Measurements from ENCODE around the gene FOXN3.

The FOXN3 gene

DNA sequence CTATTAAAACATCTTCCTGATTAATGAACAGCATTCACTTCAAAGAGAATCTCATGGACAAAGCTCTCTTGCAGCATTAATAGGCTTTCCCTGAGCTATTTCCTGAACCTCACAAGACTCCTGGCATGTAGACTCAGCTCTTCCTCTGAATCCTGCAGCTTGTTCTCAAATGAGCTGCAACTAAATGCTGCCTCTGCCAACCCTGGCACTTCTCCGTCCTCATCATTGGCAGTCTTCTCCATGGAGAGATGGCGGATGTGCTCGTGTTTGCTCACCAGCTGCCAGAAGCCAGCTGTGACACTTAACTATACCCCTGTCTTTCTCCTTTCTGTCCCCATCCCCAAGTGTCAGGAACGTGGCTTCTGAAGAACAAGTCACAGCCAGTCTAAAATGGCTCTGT, 232.1 kb downstream of the FOXN3 start:
- Histone ChIP-seq H2AFZ (ENCODE audit: low read depth, low read length) (no peak overlapping the region), H3K9ac (ENCODE audit: low read length) (no peak overlapping the region), H3K9me3 (ENCODE audit: insufficient read depth, low read length) (no peaks in the 10 kb centered on the region), H3K27me3 (ENCODE audit: low read depth, low read length) (no peaks in the 10 kb centered on the region), H3K36me3 (replicated peaks; ENCODE audit: low read depth, low read length) (no peaks in the 10 kb centered on the region), H3K4me2 (ENCODE audit: low read length) (no peak overlapping the region), H4K20me1 (ENCODE audit: insufficient read depth, low read length) (no peaks in the 10 kb centered on the region), H3K4me1 (ENCODE audit: low read length) (no peaks in the 10 kb centered on the region), H3K79me2 (ENCODE audit: low read length) (no peaks in the 10 kb centered on the region), H3K27ac (ENCODE audit: low read length) (no peak overlapping the region), H3K4me3 (ENCODE audit: low read length) (no peak overlapping the region)
- TF ChIP-seq, protein P1, sequence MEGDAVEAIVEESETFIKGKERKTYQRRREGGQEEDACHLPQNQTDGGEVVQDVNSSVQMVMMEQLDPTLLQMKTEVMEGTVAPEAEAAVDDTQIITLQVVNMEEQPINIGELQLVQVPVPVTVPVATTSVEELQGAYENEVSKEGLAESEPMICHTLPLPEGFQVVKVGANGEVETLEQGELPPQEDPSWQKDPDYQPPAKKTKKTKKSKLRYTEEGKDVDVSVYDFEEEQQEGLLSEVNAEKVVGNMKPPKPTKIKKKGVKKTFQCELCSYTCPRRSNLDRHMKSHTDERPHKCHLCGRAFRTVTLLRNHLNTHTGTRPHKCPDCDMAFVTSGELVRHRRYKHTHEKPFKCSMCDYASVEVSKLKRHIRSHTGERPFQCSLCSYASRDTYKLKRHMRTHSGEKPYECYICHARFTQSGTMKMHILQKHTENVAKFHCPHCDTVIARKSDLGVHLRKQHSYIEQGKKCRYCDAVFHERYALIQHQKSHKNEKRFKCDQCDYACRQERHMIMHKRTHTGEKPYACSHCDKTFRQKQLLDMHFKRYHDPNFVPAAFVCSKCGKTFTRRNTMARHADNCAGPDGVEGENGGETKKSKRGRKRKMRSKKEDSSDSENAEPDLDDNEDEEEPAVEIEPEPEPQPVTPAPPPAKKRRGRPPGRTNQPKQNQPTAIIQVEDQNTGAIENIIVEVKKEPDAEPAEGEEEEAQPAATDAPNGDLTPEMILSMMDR (IDR thresholded peaks at IDR 0.05; ENCODE audit: low read depth, low read length) = no peak

DNA sequence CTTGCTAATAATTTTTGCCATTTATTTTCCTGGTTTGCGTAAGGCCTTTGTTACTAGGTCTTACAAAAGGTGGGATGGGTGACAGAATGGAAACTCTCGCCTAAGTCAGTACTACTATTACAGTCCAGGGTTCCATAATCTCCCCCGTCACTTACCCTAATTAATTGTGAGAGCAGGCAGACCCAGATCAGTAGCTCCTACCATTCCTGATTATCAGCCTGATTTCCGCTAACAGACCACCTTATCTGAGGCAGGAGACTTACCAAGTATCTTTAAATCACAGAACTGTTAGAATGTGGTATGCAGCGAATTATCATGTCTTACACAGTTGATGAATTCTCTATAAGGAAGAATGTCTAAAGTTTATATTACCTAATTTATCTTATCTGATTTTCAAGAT, 234.7 kb downstream of the FOXN3 start:
- Histone ChIP-seq H3K4me2 (ENCODE audit: low read length) (no peak overlapping the region), H3K4me1 (ENCODE audit: low read length) (peaks cover 5% of the 10 kb centered on the region), H3K79me2 (ENCODE audit: low read length) (no peaks in the 10 kb centered on the region), H3K9me3 (ENCODE audit: insufficient read depth, low read length) (no peaks in the 10 kb centered on the region), H2AFZ (ENCODE audit: low read depth, low read length) (no peak overlapping the region), H3K27ac (ENCODE audit: low read length) (no peak overlapping the region), H3K4me3 (ENCODE audit: low read length) (no peak overlapping the region), H3K27me3 (ENCODE audit: low read depth, low read length) (no peaks in the 10 kb centered on the region), H3K9ac (ENCODE audit: low read length) (no peak overlapping the region), H4K20me1 (ENCODE audit: insufficient read depth, low read length) (no peaks in the 10 kb centered on the region), H3K36me3 (replicated peaks; ENCODE audit: low read depth, low read length) (no peaks in the 10 kb centered on the region)
- TF ChIP-seq, protein P1 (IDR thresholded peaks at IDR 0.05; ENCODE audit: low read depth, low read length) = no peak
- no peak for TF ChIP-seq EZH2phosphoT487 (IDR thresholded peaks at IDR 0.05; ENCODE audit: low read depth)

DNA sequence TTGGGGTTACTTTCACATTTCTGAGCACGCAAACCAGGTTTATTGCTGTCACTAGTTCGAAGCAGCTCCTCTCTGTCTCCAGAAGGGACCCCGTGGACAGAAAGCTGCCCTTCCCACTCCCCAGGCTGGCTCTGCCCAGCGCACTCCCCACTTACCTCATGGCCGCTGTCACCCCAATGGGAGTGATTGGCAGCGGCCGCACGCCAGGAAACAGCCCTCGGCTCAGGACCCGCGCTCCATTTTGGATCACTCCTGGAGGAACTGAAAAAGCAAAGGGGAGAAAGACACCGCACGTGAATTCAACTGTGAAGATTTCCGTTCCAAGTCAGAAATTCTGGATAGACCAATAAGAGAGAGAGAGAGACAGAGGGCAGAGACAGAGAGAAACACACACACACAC, 236.5 kb downstream of the FOXN3 start:
- Histone ChIP-seq H3K4me1 (ENCODE audit: low read length) (peaks cover 9% of the 10 kb centered on the region), H3K9me3 (ENCODE audit: insufficient read depth, low read length) (no peaks in the 10 kb centered on the region), H3K4me3 (ENCODE audit: low read length) (no peak overlapping the region), H3K27ac (ENCODE audit: low read length) (no peak overlapping the region), H3K36me3 (replicated peaks; ENCODE audit: low read depth, low read length) (no peaks in the 10 kb centered on the region), H3K79me2 (ENCODE audit: low read length) (no peaks in the 10 kb centered on the region), H3K4me2 (ENCODE audit: low read length) (no peak overlapping the region), H4K20me1 (ENCODE audit: insufficient read depth, low read length) (no peaks in the 10 kb centered on the region), H3K9ac (ENCODE audit: low read length) (no peak overlapping the region), H3K27me3 (ENCODE audit: low read depth, low read length) (no peaks in the 10 kb centered on the region), H2AFZ (ENCODE audit: low read depth, low read length) (no peak overlapping the region)
- TF ChIP-seq EZH2phosphoT487 (IDR thresholded peaks at IDR 0.05; ENCODE audit: low read depth) = no peak
- TF ChIP-seq, protein P1 (IDR thresholded peaks at IDR 0.05; ENCODE audit: low read depth, low read length) = no peak

DNA sequence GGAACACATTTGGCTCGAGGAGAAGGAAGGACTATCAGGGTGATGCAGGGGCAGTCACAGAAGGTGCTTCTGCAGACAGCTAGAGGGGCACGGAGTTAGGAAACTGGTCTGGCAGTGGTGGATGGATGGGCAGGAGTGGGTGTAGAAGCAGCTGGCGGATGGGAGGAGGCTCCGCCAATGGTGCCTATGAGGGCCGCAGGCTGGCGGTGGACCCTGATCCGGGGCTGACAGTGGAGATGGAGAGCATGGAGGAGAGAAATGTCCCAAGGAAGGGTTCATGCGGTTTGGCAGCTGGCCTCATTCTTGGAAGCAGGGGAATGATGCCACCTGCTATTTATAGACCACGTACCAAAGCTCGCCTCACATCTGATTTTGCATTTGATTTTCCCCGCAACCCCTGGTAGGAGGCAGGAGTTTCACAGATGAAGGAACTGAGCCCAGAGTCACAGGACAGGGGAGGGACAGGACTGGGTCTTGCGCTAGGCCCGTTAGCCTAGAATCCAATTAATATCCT, 237.1 kb downstream of the FOXN3 start:
- peaks cover 9% of the 10 kb centered on the region for H3K4me1 ChIP-seq (ENCODE audit: low read length)
- H3K27me3 ChIP-seq (ENCODE audit: low read depth, low read length) = no peaks in the 10 kb centered on the region
- no peaks in the 10 kb centered on the region for H3K36me3 ChIP-seq (replicated peaks; ENCODE audit: low read depth, low read length)
- no peak overlapping the region for H3K4me2 ChIP-seq (ENCODE audit: low read length)
- H3K27ac ChIP-seq (ENCODE audit: low read length) = no peak overlapping the region
- no peak overlapping the region for H3K4me3 ChIP-seq (ENCODE audit: low read length)
- no peaks in the 10 kb centered on the region for H4K20me1 ChIP-seq (ENCODE audit: insufficient read depth, low read length)
- H3K9me3 ChIP-seq (ENCODE audit: insufficient read depth, low read length) = no peaks in the 10 kb centered on the region
- no peak overlapping the region for H2AFZ ChIP-seq (ENCODE audit: low read depth, low read length)
- TF ChIP-seq, protein P1 (IDR thresholded peaks at IDR 0.05; ENCODE audit: low read depth, low read length) = no peak
- no peak for TF ChIP-seq EZH2phosphoT487 (IDR thresholded peaks at IDR 0.05; ENCODE audit: low read depth)
- H3K9ac ChIP-seq (ENCODE audit: low read length) = no peak overlapping the region
- no peaks in the 10 kb centered on the region for H3K79me2 ChIP-seq (ENCODE audit: low read length)

All from OCI-LY3 (cell line).